ENCODE measurements around the gene SLC9A5.
A peak's percentile ranks its signal among the peaks of the same experiment; 100 is the strongest.

The SLC9A5 gene

GRCh38 chr16:67277294-67277998, 28.7 kb downstream of the SLC9A5 start:
- Histone ChIP-seq H3K9me3 (ENCODE audit: control insufficient read depth, low read length) (no peaks in the 10 kb centered on the region), H3K27ac (ENCODE audit: low read depth, low read length, severe bottlenecking) (peak overlapping the region; percentile 36), H3K36me3 (ENCODE audit: control insufficient read depth, insufficient read depth, low read length) (no peaks in the 10 kb centered on the region), H3K4me1 (ENCODE audit: control insufficient read depth, insufficient read depth, low read length, poor library complexity, severe bottlenecking) (peaks cover 15% of the 10 kb centered on the region), H3K4me3 (ENCODE audit: extremely low read depth, insufficient read depth, low read length, poor library complexity, severe bottlenecking) (no peak overlapping the region)
- WGBS, 2 experiments (ENCODE audit: insufficient coverage in 2 of 2) = 91 to 94% methylated on average over 4 of the region's 4 CpGs

- Histone ChIP-seq H3K9me3 (ENCODE audit: control insufficient read depth, low read length) (no peaks in the 10 kb centered on the region), H3K4me1 (ENCODE audit: control insufficient read depth, insufficient read depth, low read length, poor library complexity, severe bottlenecking) (peaks cover 15% of the 10 kb centered on the region), H3K36me3 (ENCODE audit: control insufficient read depth, insufficient read depth, low read length) (no peaks in the 10 kb centered on the region), H3K4me3 (ENCODE audit: extremely low read depth, insufficient read depth, low read length, poor library complexity, severe bottlenecking) (peak overlapping the region; percentile 27), H3K27ac (ENCODE audit: low read depth, low read length, severe bottlenecking) (peak overlapping the region; percentile 36)
- 87 to 92% methylated on average over 9 to 12 of the region's 13 CpGs for WGBS, 2 experiments (ENCODE audit: insufficient coverage in 2 of 2)
Observed at GRCh38 chr16:67277999-67278772, 29.4 kb downstream of the SLC9A5 start.

- WGBS, 2 experiments (ENCODE audit: insufficient coverage in 2 of 2) = 13 to 59% methylated on average over 8 to 27 of the region's 42 CpGs
- Histone ChIP-seq H3K9me3 (ENCODE audit: control insufficient read depth, low read length) (no peaks in the 10 kb centered on the region), H3K36me3 (ENCODE audit: control insufficient read depth, insufficient read depth, low read length) (no peaks in the 10 kb centered on the region), H3K4me1 (ENCODE audit: control insufficient read depth, insufficient read depth, low read length, poor library complexity, severe bottlenecking) (peaks cover 15% of the 10 kb centered on the region), H3K4me3 (ENCODE audit: extremely low read depth, insufficient read depth, low read length, poor library complexity, severe bottlenecking) (peak overlapping the region; percentile 27), H3K27ac (ENCODE audit: low read depth, low read length, severe bottlenecking) (no peak overlapping the region)
Observed at GRCh38 chr16:67278773-67279295, 30.1 kb downstream of the SLC9A5 start.

GRCh38 chr16:67279296-67280089, 30.7 kb downstream of the SLC9A5 start, which contains the start of gene PLEKHG4:
Gene PLEKHG4 (plus strand): TSS chr16:67279532. CDS start chr16:67280045, 513 bp downstream.
- no peaks in the 10 kb centered on the region for H3K9me3 ChIP-seq (ENCODE audit: control insufficient read depth, low read length)
- no peaks in the 10 kb centered on the region for H3K36me3 ChIP-seq (ENCODE audit: control insufficient read depth, insufficient read depth, low read length)
- WGBS, 2 experiments (ENCODE audit: insufficient coverage in 2 of 2) = 42% methylated on average over 36 to 69 of the region's 83 CpGs
- peaks cover 18% of the 10 kb centered on the region for H3K4me1 ChIP-seq (ENCODE audit: control insufficient read depth, insufficient read depth, low read length, poor library complexity, severe bottlenecking)
- no peak within 1 kb of the TSS for H3K27ac ChIP-seq (ENCODE audit: low read depth, low read length, severe bottlenecking)
- peak within 1 kb of the TSS; percentile 27 for H3K4me3 ChIP-seq (ENCODE audit: extremely low read depth, insufficient read depth, low read length, poor library complexity, severe bottlenecking)

GRCh38 chr16:67280090-67281015, 31.6 kb downstream of the SLC9A5 start:
- Histone ChIP-seq H3K4me3 (ENCODE audit: extremely low read depth, insufficient read depth, low read length, poor library complexity, severe bottlenecking) (no peak overlapping the region), H3K36me3 (ENCODE audit: control insufficient read depth, insufficient read depth, low read length) (no peaks in the 10 kb centered on the region), H3K9me3 (ENCODE audit: control insufficient read depth, low read length) (no peaks in the 10 kb centered on the region), H3K27ac (ENCODE audit: low read depth, low read length, severe bottlenecking) (no peak overlapping the region), H3K4me1 (ENCODE audit: control insufficient read depth, insufficient read depth, low read length, poor library complexity, severe bottlenecking) (peaks cover 18% of the 10 kb centered on the region)
- 91 to 93% methylated on average over 13 to 14 of the region's 15 CpGs for WGBS, 2 experiments (ENCODE audit: insufficient coverage in 2 of 2)

GRCh38 chr16:67281536-67282446, 33.0 kb downstream of the SLC9A5 start:
- WGBS, 2 experiments (ENCODE audit: insufficient coverage in 2 of 2) = 92 to 93% methylated on average over 10 to 11 of the region's 14 CpGs
- peaks cover 18% of the 10 kb centered on the region for H3K4me1 ChIP-seq (ENCODE audit: control insufficient read depth, insufficient read depth, low read length, poor library complexity, severe bottlenecking)
- no peaks in the 10 kb centered on the region for H3K9me3 ChIP-seq (ENCODE audit: control insufficient read depth, low read length)
- H3K4me3 ChIP-seq (ENCODE audit: extremely low read depth, insufficient read depth, low read length, poor library complexity, severe bottlenecking) = no peak overlapping the region
- no peaks in the 10 kb centered on the region for H3K36me3 ChIP-seq (ENCODE audit: control insufficient read depth, insufficient read depth, low read length)
- no peak overlapping the region for H3K27ac ChIP-seq (ENCODE audit: low read depth, low read length, severe bottlenecking)

GRCh38 chr16:67282447-67282805, 33.6 kb downstream of the SLC9A5 start:
- no peaks in the 10 kb centered on the region for H3K9me3 ChIP-seq (ENCODE audit: control insufficient read depth, low read length)
- peaks cover 17% of the 10 kb centered on the region for H3K4me1 ChIP-seq (ENCODE audit: control insufficient read depth, insufficient read depth, low read length, poor library complexity, severe bottlenecking)
- no peak overlapping the region for H3K27ac ChIP-seq (ENCODE audit: low read depth, low read length, severe bottlenecking)
- no peaks in the 10 kb centered on the region for H3K36me3 ChIP-seq (ENCODE audit: control insufficient read depth, insufficient read depth, low read length)
- H3K4me3 ChIP-seq (ENCODE audit: extremely low read depth, insufficient read depth, low read length, poor library complexity, severe bottlenecking) = no peak overlapping the region
- 87 to 93% methylated on average over 10 of the region's 10 CpGs for WGBS, 2 experiments (ENCODE audit: insufficient coverage in 2 of 2)

- 82 to 91% methylated on average over 7 of the region's 7 CpGs for WGBS, 2 experiments (ENCODE audit: insufficient coverage in 2 of 2)
- no peak overlapping the region for H3K4me3 ChIP-seq (ENCODE audit: extremely low read depth, insufficient read depth, low read length, poor library complexity, severe bottlenecking)
Observed at GRCh38 chr16:67283039-67283825, 34.5 kb downstream of the SLC9A5 start.

More at GRCh38 chr16:67283039-67283825, 34.5 kb downstream of the SLC9A5 start:
- peaks cover 9% of the 10 kb centered on the region for H3K4me1 ChIP-seq (ENCODE audit: control insufficient read depth, insufficient read depth, low read length, poor library complexity, severe bottlenecking)
- no peaks in the 10 kb centered on the region for H3K36me3 ChIP-seq (ENCODE audit: control insufficient read depth, insufficient read depth, low read length)
- H3K27ac ChIP-seq (ENCODE audit: low read depth, low read length, severe bottlenecking) = no peak overlapping the region
- H3K9me3 ChIP-seq (ENCODE audit: control insufficient read depth, low read length) = no peaks in the 10 kb centered on the region
